ENCODE results near the gene LAT.

Gene LAT

DNA sequence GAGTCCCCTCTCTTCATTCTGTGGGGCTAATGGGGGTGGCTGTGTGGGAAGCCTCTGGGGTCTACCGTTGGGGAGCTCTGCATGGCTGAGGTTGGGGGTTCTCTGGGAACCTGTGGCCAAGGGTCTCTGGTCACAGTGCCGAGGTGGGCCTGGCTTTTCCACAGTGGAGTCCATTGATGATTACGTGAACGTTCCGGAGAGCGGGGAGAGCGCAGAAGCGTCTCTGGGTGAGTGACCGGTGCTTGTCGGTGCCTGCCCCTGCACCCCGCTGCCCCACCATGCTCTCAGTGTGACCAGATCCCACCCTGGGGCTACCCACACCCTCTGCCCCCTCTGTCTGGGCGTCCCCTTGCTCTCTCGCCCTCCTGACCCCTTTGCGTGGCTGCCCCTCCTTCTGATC lies 4.5 kb downstream of the LAT start:
- H4K91ac ChIP-seq (ENCODE audit: low read depth, low read length, poor library complexity), result no peak overlapping the region
- H3K9me3 ChIP-seq (replicated peaks in 1 of 2; ENCODE audit: control insufficient read depth in 2 of 2, insufficient read depth in 1 of 2, low read depth in 1 of 2, low read length in 2 of 2), result no peaks in the 10 kb centered on the region
- H3K14ac ChIP-seq (ENCODE audit: low read length), result no peak overlapping the region
- no peak for DNase-seq (ENCODE audit: low spot score)
- H3K4me3 ChIP-seq (ENCODE audit: low read length in 2 of 2), result no peak overlapping the region
- H2AK5ac ChIP-seq (ENCODE audit: low read depth, low read length), result peak overlapping the region; percentile 37
- no peak overlapping the region for H2BK5ac ChIP-seq (ENCODE audit: low read length)
- WGBS, 2 donors (ENCODE audit: extremely low coverage in 2 of 2, insufficient read length in 2 of 2, insufficient replicate concordance in 1 of 2), result no CpG with 5 or more reads among the region's 14 CpGs
- no peak overlapping the region for H3K18ac ChIP-seq (ENCODE audit: low read length)
- H3K79me1 ChIP-seq (ENCODE audit: low read depth, low read length), result peaks cover 6% of the 10 kb centered on the region
- H3K4me1 ChIP-seq (ENCODE audit: control insufficient read depth in 2 of 2, insufficient read depth in 1 of 2, low read depth in 1 of 2, low read length in 2 of 2), result no peaks in the 10 kb centered on the region
- no peak overlapping the region for H3K23ac ChIP-seq (ENCODE audit: low read depth, low read length, poor library complexity)
- H3K27me3 ChIP-seq (ENCODE audit: control insufficient read depth in 3 of 3, insufficient read depth in 3 of 3, low read depth in 1 of 3, low read length in 3 of 3), result no peaks in the 10 kb centered on the region
- H2BK120ac ChIP-seq (ENCODE audit: low read depth, low read length), result no peak overlapping the region
- no peak overlapping the region for H3K27ac ChIP-seq (replicated peaks; ENCODE audit: low read length)
- no peak overlapping the region for H2AFZ ChIP-seq (ENCODE audit: low read length)
- no peak overlapping the region for H3K4me2 ChIP-seq (ENCODE audit: insufficient read depth, low read length, poor library complexity, severe bottlenecking)
- no peak overlapping the region for H3K4ac ChIP-seq (ENCODE audit: low read length)
- H2BK15ac ChIP-seq (ENCODE audit: low read length), result no peak overlapping the region
- no peak overlapping the region for H2BK12ac ChIP-seq (ENCODE audit: low read length)
- no peak overlapping the region for H3K9ac ChIP-seq (ENCODE audit: low read depth, low read length, poor library complexity)
- peaks cover 0 to 5% of the 10 kb centered on the region in 2 donors for H3K36me3 ChIP-seq (replicated peaks in 1 of 2; ENCODE audit: control insufficient read depth in 2 of 2, insufficient read depth in 2 of 2, low read length in 2 of 2)
- no peak overlapping the region for H4K8ac ChIP-seq (ENCODE audit: low read depth, low read length)

DNA sequence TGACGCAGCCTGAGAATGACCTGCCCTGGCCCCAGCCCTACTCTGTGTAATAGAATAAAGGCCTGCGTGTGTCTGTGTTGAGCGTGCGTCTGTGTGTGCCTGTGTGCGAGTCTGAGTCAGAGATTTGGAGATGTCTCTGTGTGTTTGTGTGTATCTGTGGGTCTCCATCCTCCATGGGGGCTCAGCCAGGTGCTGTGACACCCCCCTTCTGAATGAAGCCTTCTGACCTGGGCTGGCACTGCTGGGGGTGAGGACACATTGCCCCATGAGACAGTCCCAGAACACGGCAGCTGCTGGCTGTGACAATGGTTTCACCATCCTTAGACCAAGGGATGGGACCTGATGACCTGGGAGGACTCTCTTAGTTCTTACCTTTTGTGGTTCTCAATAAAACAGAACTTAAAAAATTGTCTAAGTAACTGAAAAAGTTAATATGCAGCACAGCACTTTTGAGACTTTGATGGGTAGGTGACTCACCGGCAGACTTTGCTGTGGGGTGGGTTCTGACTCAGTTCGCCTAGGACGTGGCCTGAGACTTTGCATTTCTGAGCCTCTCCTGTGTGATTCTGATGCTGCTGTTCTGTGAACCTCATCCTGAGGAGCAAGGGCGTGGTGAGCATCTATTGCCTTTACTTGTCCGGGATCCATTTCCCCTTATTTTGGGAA lies 5.7 kb downstream of the LAT start:
- WGBS, 2 donors (ENCODE audit: extremely low coverage in 2 of 2, insufficient read length in 2 of 2, insufficient replicate concordance in 1 of 2), result no CpG with 5 or more reads among the region's 11 CpGs

GRCh38 chr16:28991687-28992086 lies 6.8 kb downstream of the LAT start:
- no peak overlapping the region for H2BK12ac ChIP-seq (ENCODE audit: low read length)
- no peak overlapping the region for H3K18ac ChIP-seq (ENCODE audit: low read length)
- no peak overlapping the region for H2BK5ac ChIP-seq (ENCODE audit: low read length)
- no peak overlapping the region for H3K9ac ChIP-seq (ENCODE audit: low read depth, low read length, poor library complexity)
- H3K27me3 ChIP-seq (ENCODE audit: control insufficient read depth in 3 of 3, insufficient read depth in 3 of 3, low read depth in 1 of 3, low read length in 3 of 3), result no peaks in the 10 kb centered on the region
- H4K8ac ChIP-seq (ENCODE audit: low read depth, low read length), result no peak overlapping the region
- no peak overlapping the region for H3K23ac ChIP-seq (ENCODE audit: low read depth, low read length, poor library complexity)
- no peaks in the 10 kb centered on the region for H3K9me3 ChIP-seq (replicated peaks in 1 of 2; ENCODE audit: control insufficient read depth in 2 of 2, insufficient read depth in 1 of 2, low read depth in 1 of 2, low read length in 2 of 2)
- no CpG with 5 or more reads among the region's 8 CpGs for WGBS, 2 donors (ENCODE audit: extremely low coverage in 2 of 2, insufficient read length in 2 of 2, insufficient replicate concordance in 1 of 2)
- peaks cover 0 to 2% of the 10 kb centered on the region in 2 donors for H3K36me3 ChIP-seq (replicated peaks in 1 of 2; ENCODE audit: control insufficient read depth in 2 of 2, insufficient read depth in 2 of 2, low read length in 2 of 2)
- H2AFZ ChIP-seq (ENCODE audit: low read length), result no peak overlapping the region
- H3K14ac ChIP-seq (ENCODE audit: low read length), result no peak overlapping the region
- no peak overlapping the region for H2AK5ac ChIP-seq (ENCODE audit: low read depth, low read length)
- no peak overlapping the region for H3K4ac ChIP-seq (ENCODE audit: low read length)
- no peak overlapping the region for H4K91ac ChIP-seq (ENCODE audit: low read depth, low read length, poor library complexity)
- no peaks in the 10 kb centered on the region for H3K4me1 ChIP-seq (ENCODE audit: control insufficient read depth in 2 of 2, insufficient read depth in 1 of 2, low read depth in 1 of 2, low read length in 2 of 2)
- no peak overlapping the region for H3K27ac ChIP-seq (replicated peaks; ENCODE audit: low read length)
- DNase-seq (ENCODE audit: low spot score), result no peak
- H3K79me1 ChIP-seq (ENCODE audit: low read depth, low read length), result peaks cover 5% of the 10 kb centered on the region
- no peak overlapping the region for H2BK15ac ChIP-seq (ENCODE audit: low read length)
- H3K4me3 ChIP-seq (ENCODE audit: low read length in 2 of 2), result peak overlapping the region in 1 of 2 donors; percentile 63
- no peak overlapping the region for H2BK120ac ChIP-seq (ENCODE audit: low read depth, low read length)
- no peak overlapping the region for H3K4me2 ChIP-seq (ENCODE audit: insufficient read depth, low read length, poor library complexity, severe bottlenecking)

More for the DNA sequence above, 5.7 kb downstream of the LAT start:
- peaks cover 0 to 5% of the 10 kb centered on the region in 2 donors for H3K36me3 ChIP-seq (replicated peaks in 1 of 2; ENCODE audit: control insufficient read depth in 2 of 2, insufficient read depth in 2 of 2, low read length in 2 of 2)
- no peak overlapping the region for H2BK5ac ChIP-seq (ENCODE audit: low read length)
- no peak overlapping the region for H3K9ac ChIP-seq (ENCODE audit: low read depth, low read length, poor library complexity)
- H2AFZ ChIP-seq (ENCODE audit: low read length), result no peak overlapping the region
- no peak overlapping the region for H2BK12ac ChIP-seq (ENCODE audit: low read length)
- no peak overlapping the region for H3K4ac ChIP-seq (ENCODE audit: low read length)
- H2BK120ac ChIP-seq (ENCODE audit: low read depth, low read length), result no peak overlapping the region
- no peak overlapping the region for H3K4me3 ChIP-seq (ENCODE audit: low read length in 2 of 2)
- DNase-seq (ENCODE audit: low spot score), result no peak
- H2BK15ac ChIP-seq (ENCODE audit: low read length), result no peak overlapping the region
- H3K27me3 ChIP-seq (ENCODE audit: control insufficient read depth in 3 of 3, insufficient read depth in 3 of 3, low read depth in 1 of 3, low read length in 3 of 3), result no peaks in the 10 kb centered on the region
- no peak overlapping the region for H3K4me2 ChIP-seq (ENCODE audit: insufficient read depth, low read length, poor library complexity, severe bottlenecking)
- no peak overlapping the region for H3K23ac ChIP-seq (ENCODE audit: low read depth, low read length, poor library complexity)
- H4K8ac ChIP-seq (ENCODE audit: low read depth, low read length), result peak overlapping the region; percentile 24
- no peak overlapping the region for H3K27ac ChIP-seq (replicated peaks; ENCODE audit: low read length)
- peak overlapping the region; percentile 7 for H2AK5ac ChIP-seq (ENCODE audit: low read depth, low read length)
- no peak overlapping the region for H3K14ac ChIP-seq (ENCODE audit: low read length)
- no peaks in the 10 kb centered on the region for H3K9me3 ChIP-seq (replicated peaks in 1 of 2; ENCODE audit: control insufficient read depth in 2 of 2, insufficient read depth in 1 of 2, low read depth in 1 of 2, low read length in 2 of 2)
- peaks cover 6% of the 10 kb centered on the region for H3K79me1 ChIP-seq (ENCODE audit: low read depth, low read length)
- H3K18ac ChIP-seq (ENCODE audit: low read length), result no peak overlapping the region
- no peaks in the 10 kb centered on the region for H3K4me1 ChIP-seq (ENCODE audit: control insufficient read depth in 2 of 2, insufficient read depth in 1 of 2, low read depth in 1 of 2, low read length in 2 of 2)
- H4K91ac ChIP-seq (ENCODE audit: low read depth, low read length, poor library complexity), result no peak overlapping the region

GRCh38 chr16:28992496-28992895 lies 7.6 kb downstream of the LAT start:
- WGBS, 2 donors (ENCODE audit: extremely low coverage in 2 of 2, insufficient read length in 2 of 2, insufficient replicate concordance in 1 of 2), result no CpG with 5 or more reads among the region's 10 CpGs
- H2AFZ ChIP-seq (ENCODE audit: low read length), result no peak overlapping the region
- no peaks in the 10 kb centered on the region for H3K4me1 ChIP-seq (ENCODE audit: control insufficient read depth in 2 of 2, insufficient read depth in 1 of 2, low read depth in 1 of 2, low read length in 2 of 2)
- H3K79me1 ChIP-seq (ENCODE audit: low read depth, low read length), result peaks cover 5% of the 10 kb centered on the region
- H2BK5ac ChIP-seq (ENCODE audit: low read length), result no peak overlapping the region
- no peak overlapping the region for H3K18ac ChIP-seq (ENCODE audit: low read length)
- H2BK15ac ChIP-seq (ENCODE audit: low read length), result no peak overlapping the region
- no peaks in the 10 kb centered on the region for H3K27me3 ChIP-seq (ENCODE audit: control insufficient read depth in 3 of 3, insufficient read depth in 3 of 3, low read depth in 1 of 3, low read length in 3 of 3)
- H3K4me2 ChIP-seq (ENCODE audit: insufficient read depth, low read length, poor library complexity, severe bottlenecking), result no peak overlapping the region
- H3K9me3 ChIP-seq (replicated peaks in 1 of 2; ENCODE audit: control insufficient read depth in 2 of 2, insufficient read depth in 1 of 2, low read depth in 1 of 2, low read length in 2 of 2), result no peaks in the 10 kb centered on the region
- no peaks in the 10 kb centered on the region for H3K36me3 ChIP-seq (replicated peaks in 1 of 2; ENCODE audit: control insufficient read depth in 2 of 2, insufficient read depth in 2 of 2, low read length in 2 of 2)
- H3K4me3 ChIP-seq (ENCODE audit: low read length in 2 of 2), result no peak overlapping the region
- no peak for DNase-seq (ENCODE audit: low spot score)
- no peak overlapping the region for H3K23ac ChIP-seq (ENCODE audit: low read depth, low read length, poor library complexity)
- H3K14ac ChIP-seq (ENCODE audit: low read length), result no peak overlapping the region
- H4K8ac ChIP-seq (ENCODE audit: low read depth, low read length), result no peak overlapping the region
- no peak overlapping the region for H4K91ac ChIP-seq (ENCODE audit: low read depth, low read length, poor library complexity)
- H2BK12ac ChIP-seq (ENCODE audit: low read length), result no peak overlapping the region
- no peak overlapping the region for H3K9ac ChIP-seq (ENCODE audit: low read depth, low read length, poor library complexity)
- no peak overlapping the region for H3K27ac ChIP-seq (replicated peaks; ENCODE audit: low read length)
- H3K4ac ChIP-seq (ENCODE audit: low read length), result no peak overlapping the region
- no peak overlapping the region for H2BK120ac ChIP-seq (ENCODE audit: low read depth, low read length)
- no peak overlapping the region for H2AK5ac ChIP-seq (ENCODE audit: low read depth, low read length)
